Right lobe of liver (tissue), 6 donors: ENCODE results near the gene DRC7. TPM values are rescaled to one million over a fixed set of nuclear protein-coding genes. Genes with fewer than 3 reads are reported as not detected.

Experiments
- ATAC-seq, 4 donors: fragments of 200-7000 bp; cut with Tn5 transposase; one replicate each; pipeline ENCODE4 v1.9.1; 2020; ENCODE audit warnings: mild to moderate bottlenecking in 4 of 4, moderate library complexity in 4 of 4
- DNase-seq, 3 donors: peaks; one replicate each; pipeline ENCODE4 v3.0.0-alpha.2; 2020
- H3K27ac ChIP-seq, 3 donors: fragments of 200-600 bp; one replicate each; pipeline ENCODE4 v1.8.0; 2022
- H3K27me3 ChIP-seq, 2 donors: fragments of 200-600 bp; one replicate each; pipeline ENCODE4 v1.8.0; 2022
- H3K36me3 ChIP-seq, 4 donors: fragments of 200-600 bp; sonication (generic) in 1 of 4; one replicate each; pipeline versions ENCODE4 v1.5.1 to v1.8.0; 2017 to 2022; ENCODE audit warnings: control low read depth in 1 of 4
- H3K4me1 ChIP-seq, 4 donors: fragments of 200-600 bp; sonication (generic) in 1 of 4; one replicate each; pipeline versions ENCODE4 v1.5.1 to v1.8.0; 2017 to 2022; ENCODE audit warnings: control low read depth in 1 of 4
- H3K4me3 ChIP-seq, 3 donors: fragments of 200-600 bp; one replicate each; pipeline ENCODE4 v1.8.0; 2022
- H3K9me3 ChIP-seq, 4 donors: fragments of 200-600 bp; sonication (generic) in 1 of 4; one replicate each; pipeline versions ENCODE4 v1.5.1 to v1.8.0; 2017 to 2022; ENCODE audit warnings: control low read depth in 1 of 4
- CTCF ChIP-seq, 4 donors: fragments of 200-600 bp in 3 of 4; fragments of 450-650 bp in 1 of 4; IDR thresholded peaks; one replicate each; pipeline versions ENCODE4 v1.5.1 to v1.8.0; 2016 to 2022; ENCODE audit warnings: antibody characterized with exemption in 4 of 4, mild to moderate bottlenecking in 2 of 4
- POLR2A ChIP-seq: fragments of 450-650 bp; IDR thresholded peaks from one replicate; pipeline ENCODE4 v1.6.1; 2017; ENCODE audit warnings: antibody characterized with exemption, mild to moderate bottlenecking
- WGBS: methylation state at CpG from one replicate; pipeline ENCODE4 v1.1.6; 2018; ENCODE audit warnings: low coverage, low lambda C conversion rate; ENCODE audit not compliant: insufficient coverage; ENCODE audit errors: missing lambda C conversion rate; 5-methylcytosine and 5-hydroxymethylcytosine counted together
- intact Hi-C, 2 donors: fragments of 100-400 bp; cut with DNase I; formaldehyde crosslinking; loops; one replicate each; pipeline versions ENCODE4 v1.11.2 to v1.14.1; 2022
- total RNA-seq, 6 experiments: library from RNA; depleted of rRNA in 2 of 6; stranded (reverse); fragments of >200 nt in 2 of 6; fragmentation: NEBNext Ultra II Directional in 3 of 6; extraction: Animal tissue kit (Norgen Biotek cat#: 25700) in 3 of 6; gene quantifications; one replicate each; pipeline versions ENCODE4 v1.1.0 to v1.2.4, GENCODE V29; 2016 to 2023
- donor health status: DM: no; HTN: yes; CAD: no.
- donor health status: DM: no; HTN: no; CAD: no.
- donor health status: DM: no; HTN: no; CAD: no.
- donor health status: DM: no; HTN: yes; CAD: no.
- donor health status: DM: no; HTN: yes; CAD: no.

DRC7 gene
- total RNA-seq, 6 experiments from 2014 or later = 0.06 to 0.37 (median 0.19) TPM

GRCh38 chr16:57649443-57649751 is 45.2 kb upstream of the DRC7 start:
- intact Hi-C loops = loop anchor here in 1 of 2 donors (5.0 kb wide), 2 partner anchors 57 to 72 kb away; no protein-coding TSS in a partner anchor
- no peaks in the 10 kb centered on the region for H3K9me3 ChIP-seq
- ATAC-seq = no peak

GRCh38 chr16:57649846-57650245 is 44.8 kb upstream of the DRC7 start:
- H3K4me3 ChIP-seq = no peak overlapping the region
- no peak overlapping the region for H3K27ac ChIP-seq
- 71% methylated on average over 5 of the region's 7 CpGs for WGBS
- TF ChIP-seq CTCF (IDR thresholded peaks at IDR 0.05) = no peak
- no peak for TF ChIP-seq POLR2A
- DNase-seq (no peak), ATAC-seq (no peak)
- intact Hi-C loops = loop anchor here (5.0 kb wide), 4 partner anchors 58 to 77 kb away; no protein-coding TSS in a partner anchor
- no peaks in the 10 kb centered on the region for H3K9me3 ChIP-seq
- no peaks in the 10 kb centered on the region for H3K4me1 ChIP-seq
- H3K36me3 ChIP-seq = no peaks in the 10 kb centered on the region
- H3K27me3 ChIP-seq = no peaks in the 10 kb centered on the region

More at GRCh38 chr16:57649443-57649751, 45.2 kb upstream of the DRC7 start:
- Histone ChIP-seq H3K27ac (no peak overlapping the region), H3K27me3 (no peaks in the 10 kb centered on the region), H3K36me3 (no peaks in the 10 kb centered on the region), H3K4me1 (no peaks in the 10 kb centered on the region), H3K4me3 (no peak overlapping the region)
- WGBS = no CpG with 5 or more reads among the region's 6 CpGs
- TF ChIP-seq CTCF (IDR thresholded peaks at IDR 0.05) (no peak), POLR2A (no peak)
- no peak for DNase-seq

DNA sequence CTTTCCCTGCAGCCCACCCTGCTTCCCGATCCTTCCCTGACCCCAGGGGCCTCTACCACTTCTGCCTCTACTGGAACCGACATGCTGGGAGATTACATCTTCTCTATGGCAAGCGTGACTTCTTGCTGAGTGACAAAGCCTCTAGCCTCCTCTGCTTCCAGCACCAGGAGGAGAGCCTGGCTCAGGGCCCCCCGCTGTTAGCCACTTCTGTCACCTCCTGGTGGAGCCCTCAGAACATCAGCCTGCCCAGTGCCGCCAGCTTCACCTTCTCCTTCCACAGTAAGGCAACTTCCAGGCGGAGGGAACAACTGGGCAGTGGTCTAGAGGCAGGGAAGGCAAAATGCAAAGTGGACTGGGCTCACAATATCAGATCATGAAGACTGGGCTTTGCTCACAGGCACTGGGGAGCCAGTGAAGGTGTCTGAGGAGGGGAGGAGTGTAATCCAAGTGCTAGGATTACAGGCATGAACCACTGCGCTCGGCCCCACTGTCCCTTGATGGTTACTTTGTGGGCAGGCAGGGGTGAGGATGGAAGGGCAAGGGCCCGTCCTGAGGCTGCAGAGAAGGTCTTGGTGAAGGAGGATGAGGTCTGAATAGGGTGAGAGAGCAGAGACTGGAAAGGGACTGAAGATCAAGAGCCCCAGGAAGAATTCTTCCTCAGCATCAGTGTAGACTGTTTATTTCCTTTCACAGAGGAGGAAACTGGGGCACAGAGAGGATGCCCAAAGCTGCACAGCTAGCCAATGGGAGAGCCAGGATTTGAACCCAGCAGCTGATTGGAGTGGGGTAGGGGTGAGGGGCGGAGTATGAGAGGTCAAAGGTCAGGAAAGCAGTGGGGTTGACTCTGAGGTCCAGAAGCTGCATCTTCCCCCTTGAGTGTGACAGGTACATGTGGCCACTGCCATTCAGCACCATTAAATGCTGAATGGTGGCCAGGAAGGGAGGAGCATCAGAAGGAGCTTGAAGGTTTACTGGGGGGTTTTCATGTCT is 43.0 kb upstream of the DRC7 start:
- no peaks in the 10 kb centered on the region for H3K9me3 ChIP-seq
- no peaks in the 10 kb centered on the region for H3K4me1 ChIP-seq
- no peak overlapping the region for H3K27ac ChIP-seq
- no peak for ATAC-seq
- no peak for DNase-seq
- intact Hi-C loops = loop anchor here (5.0 kb wide), 2 partner anchors 71 to 76 kb away; no protein-coding TSS in a partner anchor
- TF ChIP-seq POLR2A (no peak), CTCF (IDR thresholded peaks at IDR 0.05) (no peak)
- WGBS = 83% methylated on average over 8 of the region's 10 CpGs
- no peaks in the 10 kb centered on the region for H3K27me3 ChIP-seq
- no peaks in the 10 kb centered on the region for H3K36me3 ChIP-seq
- H3K4me3 ChIP-seq = no peak overlapping the region

- no peak for ATAC-seq
- no peaks in the 10 kb centered on the region for H3K9me3 ChIP-seq
- 80% methylated on average over 1 of the region's 23 CpGs for WGBS
- TF ChIP-seq CTCF (IDR thresholded peaks at IDR 0.05) (no peak), POLR2A (no peak)
- no peak overlapping the region for H3K4me3 ChIP-seq
- intact Hi-C loops = loop anchor here (5.0 kb wide), 2 partner anchors 69 to 74 kb away; no protein-coding TSS in a partner anchor
- no peaks in the 10 kb centered on the region for H3K4me1 ChIP-seq
- H3K36me3 ChIP-seq = no peaks in the 10 kb centered on the region
- H3K27me3 ChIP-seq = no peaks in the 10 kb centered on the region
- no peak overlapping the region for H3K27ac ChIP-seq
- DNase-seq = no peak
These were observed 41.7 kb upstream of the DRC7 start for GRCh38 chr16:57652695-57653471.
